GM12878 (cell line): ENCODE measurements around the gene SERPINE1. TPM values are rescaled to one million over a fixed set of nuclear protein-coding genes. Genes with fewer than 3 reads are reported as not detected.

Source experiments
- CEBPB ChIP-seq, 2 experiments: fragments of 150-350 bp in 1 of 2; IDR thresholded peaks; 2 replicates each; pipeline ENCODE4 v1.6.1; 2012 to 2014; ENCODE audit warnings: low read depth in 2 of 2, low read length in 2 of 2, borderline replicate concordance in 1 of 2, inconsistent platforms in 1 of 2
- E2F8 ChIP-seq: fragments of 450-650 bp; IDR thresholded peaks from 2 replicates; pipeline ENCODE4 v1.6.1; 2018; ENCODE audit warnings: mild to moderate bottlenecking, low read depth, moderate library complexity; ENCODE audit not compliant: partially characterized antibody
- HDAC2 ChIP-seq: fragments of 200-600 bp; sonication (generic); IDR thresholded peaks from 2 replicates; pipeline ENCODE4 v1.6.1; 2017
- HDAC6 ChIP-seq: fragments of 200-600 bp; sonication (generic); IDR thresholded peaks from one replicate; pipeline ENCODE4 v1.8.0; 2017; ENCODE audit warnings: antibody characterized with exemption; ENCODE audit not compliant: unreplicated experiment
- MYB ChIP-seq: fragments of 150-350 bp; IDR thresholded peaks from 2 replicates; pipeline ENCODE4 v1.6.1; 2014; ENCODE audit warnings: mild to moderate bottlenecking, low read depth, low read length, borderline replicate concordance
- NFYB ChIP-seq: IDR thresholded peaks from 2 replicates; pipeline ENCODE4 v1.6.1; 2011; ENCODE audit warnings: low read depth, mild to moderate bottlenecking, low read length, improper control_type of control experiment, moderate library complexity; ENCODE audit not compliant: insufficient read depth
- NR2C2 ChIP-seq: IDR thresholded peaks from 2 replicates; pipeline ENCODE4 v1.6.1; 2011; ENCODE audit warnings: borderline replicate concordance, low read depth; ENCODE audit not compliant: control insufficient read depth, insufficient read length
- NR2F1 ChIP-seq: fragments of 450-650 bp; conservative IDR thresholded peaks from 2 replicates; pipeline ENCODE4 v1.6.1; 2017; ENCODE audit warnings: mild to moderate bottlenecking
- POLR2A ChIP-seq: IDR thresholded peaks from 2 replicates; pipeline ENCODE4 v1.6.1; 2011; ENCODE audit warnings: low read depth, mild to moderate bottlenecking, low read length
- SIX5 ChIP-seq: IDR thresholded peaks from 2 replicates; pipeline ENCODE4 v1.6.1; 2011; ENCODE audit warnings: mild to moderate bottlenecking, low read depth, low read length, moderate library complexity; ENCODE audit not compliant: severe bottlenecking
- SREBF2 ChIP-seq: IDR thresholded peaks from 2 replicates; pipeline ENCODE4 v1.6.1; 2012; ENCODE audit warnings: mild to moderate bottlenecking, low read length
- SUPT20H ChIP-seq: IDR thresholded peaks from 2 replicates; pipeline ENCODE4 v1.6.1; 2011; ENCODE audit warnings: low read depth, mild to moderate bottlenecking, low read length, moderate library complexity, borderline replicate concordance; ENCODE audit not compliant: control insufficient read depth
- ZBTB40 ChIP-seq: fragments of 450-650 bp; IDR thresholded peaks from 2 replicates; pipeline ENCODE4 v1.6.1; 2016; ENCODE audit warnings: mild to moderate bottlenecking, moderate library complexity, borderline replicate concordance
- ZNF384 ChIP-seq: IDR thresholded peaks from 2 replicates; pipeline ENCODE4 v1.6.1; 2012; ENCODE audit warnings: low read depth, mild to moderate bottlenecking, low read length, improper control_type of control experiment, borderline replicate concordance
- ZZZ3 ChIP-seq: IDR thresholded peaks from 2 replicates; pipeline ENCODE4 v1.6.1; 2011; ENCODE audit warnings: low read depth; ENCODE audit not compliant: control insufficient read depth, insufficient read length
- polyA plus RNA-seq, 11 experiments: library from polyadenylated mRNA; depleted of rRNA in 4 of 11; unstranded in 6 of 11; stranded (reverse) in 5 of 11; fragments of >200 nt; fragmentation: Nextera tagmentation in 4 of 11; fragmentation: Illumina TruSeq in 1 of 11; extraction: Ambion mirVana in 4 of 11; extraction: Trizol in 1 of 11; gene quantifications; 1 replicate in 1 of 11; 2 replicates in 10 of 11; pipeline versions ENCODE4 v1.2.1 to v1.2.3, GENCODE V29; 2011 to 2016; ENCODE audit warnings: inconsistent platforms in 2 of 11, missing spikeins in 2 of 11, low read depth in 1 of 11
- total RNA-seq, 4 experiments: library from RNA; depleted of rRNA in 3 of 4; stranded (reverse); fragments of >200 nt in 3 of 4; fragmentation: Illumina TruSeq in 1 of 4; extraction: Trizol in 1 of 4; gene quantifications; 2 replicates each; pipeline versions ENCODE4 v1.2.1 to v1.2.3, GENCODE V29; 2013 to 2021
- TF ChIP-seq, protein P1 (sequence below): IDR thresholded peaks from 2 replicates; pipeline ENCODE4 v1.6.1; 2012; ENCODE audit warnings: low read depth, low read length, improper control_type of control experiment
- TF ChIP-seq, protein P2 (sequence below): fragments of 450-650 bp; formaldehyde crosslinking; IDR thresholded peaks from 2 replicates; pipeline ENCODE4 v1.4.0; 2020; ENCODE audit warnings: mild to moderate bottlenecking, moderate library complexity

SERPINE1 gene
- total and polyA plus RNA-seq, 10 of the 15 experiments (the other 5 are each of a cell fraction or from before 2014, with no cell fraction given) = 0.20 to 2.4 (median 0.44) TPM

- TF ChIP-seq ZBTB40 (peak; percentile 49; the same call in 1 of the 2 replicates), NFYB (no peak), HDAC6 (no peak), ZNF384 (no peak), NR2C2 (no peak), MYB (no peak), SREBF2 (no peak), E2F8 (no peak), POLR2A (no peak), NR2F1 (peak; percentile 47; the same call in 1 of the 2 replicates), HDAC2 (no peak), ZZZ3 (no peak), SUPT20H (no peak), CEBPB (IDR thresholded peaks at IDR 0.05; ENCODE audit: borderline replicate concordance in 1 of 2, low read depth in 2 of 2, low read length in 2 of 2) (no peak), SIX5 (no peak)
- TF ChIP-seq, protein P1, sequence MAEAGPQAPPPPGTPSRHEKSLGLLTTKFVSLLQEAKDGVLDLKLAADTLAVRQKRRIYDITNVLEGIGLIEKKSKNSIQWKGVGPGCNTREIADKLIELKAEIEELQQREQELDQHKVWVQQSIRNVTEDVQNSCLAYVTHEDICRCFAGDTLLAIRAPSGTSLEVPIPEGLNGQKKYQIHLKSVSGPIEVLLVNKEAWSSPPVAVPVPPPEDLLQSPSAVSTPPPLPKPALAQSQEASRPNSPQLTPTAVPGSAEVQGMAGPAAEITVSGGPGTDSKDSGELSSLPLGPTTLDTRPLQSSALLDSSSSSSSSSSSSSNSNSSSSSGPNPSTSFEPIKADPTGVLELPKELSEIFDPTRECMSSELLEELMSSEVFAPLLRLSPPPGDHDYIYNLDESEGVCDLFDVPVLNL = no peak
- TF ChIP-seq, protein P2, sequence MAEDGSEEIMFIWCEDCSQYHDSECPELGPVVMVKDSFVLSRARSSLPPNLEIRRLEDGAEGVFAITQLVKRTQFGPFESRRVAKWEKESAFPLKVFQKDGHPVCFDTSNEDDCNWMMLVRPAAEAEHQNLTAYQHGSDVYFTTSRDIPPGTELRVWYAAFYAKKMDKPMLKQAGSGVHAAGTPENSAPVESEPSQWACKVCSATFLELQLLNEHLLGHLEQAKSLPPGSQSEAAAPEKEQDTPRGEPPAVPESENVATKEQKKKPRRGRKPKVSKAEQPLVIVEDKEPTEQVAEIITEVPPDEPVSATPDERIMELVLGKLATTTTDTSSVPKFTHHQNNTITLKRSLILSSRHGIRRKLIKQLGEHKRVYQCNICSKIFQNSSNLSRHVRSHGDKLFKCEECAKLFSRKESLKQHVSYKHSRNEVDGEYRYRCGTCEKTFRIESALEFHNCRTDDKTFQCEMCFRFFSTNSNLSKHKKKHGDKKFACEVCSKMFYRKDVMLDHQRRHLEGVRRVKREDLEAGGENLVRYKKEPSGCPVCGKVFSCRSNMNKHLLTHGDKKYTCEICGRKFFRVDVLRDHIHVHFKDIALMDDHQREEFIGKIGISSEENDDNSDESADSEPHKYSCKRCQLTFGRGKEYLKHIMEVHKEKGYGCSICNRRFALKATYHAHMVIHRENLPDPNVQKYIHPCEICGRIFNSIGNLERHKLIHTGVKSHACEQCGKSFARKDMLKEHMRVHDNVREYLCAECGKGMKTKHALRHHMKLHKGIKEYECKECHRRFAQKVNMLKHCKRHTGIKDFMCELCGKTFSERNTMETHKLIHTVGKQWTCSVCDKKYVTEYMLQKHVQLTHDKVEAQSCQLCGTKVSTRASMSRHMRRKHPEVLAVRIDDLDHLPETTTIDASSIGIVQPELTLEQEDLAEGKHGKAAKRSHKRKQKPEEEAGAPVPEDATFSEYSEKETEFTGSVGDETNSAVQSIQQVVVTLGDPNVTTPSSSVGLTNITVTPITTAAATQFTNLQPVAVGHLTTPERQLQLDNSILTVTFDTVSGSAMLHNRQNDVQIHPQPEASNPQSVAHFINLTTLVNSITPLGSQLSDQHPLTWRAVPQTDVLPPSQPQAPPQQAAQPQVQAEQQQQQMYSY (CRISPR knock-in tag) = no peak
Measured at GRCh38 chr7:101138213-101138870, 11.4 kb downstream of the SERPINE1 start (continued).
